Ovary (tissue), 3 donors: Measurements from ENCODE around the gene KIF16B.

Source experiments
- CTCF ChIP-seq, 3 donors: fragments of 450-650 bp in 2 of 3; fragments of 200-600 bp in 1 of 3; IDR thresholded peaks; one replicate each; pipeline versions ENCODE4 v1.5.1 to v1.8.0; 2016 to 2022; ENCODE audit warnings: antibody characterized with exemption in 3 of 3, mild to moderate bottlenecking in 1 of 3
- POLR2A ChIP-seq: fragments of 450-650 bp; IDR thresholded peaks from one replicate; pipeline ENCODE4 v1.6.1; 2017; ENCODE audit warnings: antibody characterized with exemption, mild to moderate bottlenecking, moderate library complexity
- donor health status: DM: no; HTN: no; CAD: no.

GRCh38 chr20:16455324-16455723, 117.9 kb downstream of the KIF16B start:
- TF ChIP-seq POLR2A (no peak), CTCF (IDR thresholded peaks at IDR 0.05) (no peak)
